B cell (primary cell): Measurements from ENCODE around the gene PSG6. TPM values are rescaled to one million over a fixed set of nuclear protein-coding genes. Genes with fewer than 3 reads are reported as not detected.
"Not testable (repeated sequence)": the region's sequence is repeated elsewhere in the genome, so short reads cannot be mapped to it uniquely, and the experiment has no call there.

Experiments
- ATAC-seq: fragments of 200-7000 bp; cut with Tn5 transposase; one replicate; pipeline ENCODE4 v1.10.0; 2021; ENCODE audit warnings: low read depth, mild to moderate bottlenecking, moderate number of reproducible peaks, moderate library complexity
- CTCF ChIA-PET: fragments of 350-600 bp; sonication (Branson Sonifier 250); formaldehyde crosslinking; loops from one replicate; lab custom pipeline; 2021; ENCODE audit warnings: antibody characterized with exemption, inconsistent platforms; lab: Charles Lee
- POLR2A ChIA-PET: fragments of 350-600 bp; sonication (Branson Sonifier 250); formaldehyde crosslinking; loops from one replicate; lab custom pipeline; 2021; ENCODE audit warnings: antibody characterized with exemption; lab: Charles Lee
- DNase-seq: peaks from one replicate; pipeline ENCODE4 v3.0.0; 2013
- H2AFZ ChIP-seq: 2 replicates; pipeline ENCODE4 v1.6.1; 2012; ENCODE audit warnings: mild to moderate bottlenecking, low read depth, low read length; ENCODE audit not compliant: insufficient read depth, poor library complexity, severe bottlenecking
- H3K27ac ChIP-seq, 2 donors: 1 replicate in 1 of 2; 2 replicates in 1 of 2; pipeline ENCODE4 v1.5.1; 2012 to 2013; ENCODE audit warnings: low read length in 2 of 2, mild to moderate bottlenecking in 2 of 2, moderate library complexity in 1 of 2
- H3K27me3 ChIP-seq, 4 experiments: fragments of 200-600 bp in 1 of 4; sonication (generic) in 1 of 4; replicated peaks in 1 of 4; 1 replicate in 2 of 4; 2 replicates in 2 of 4; pipeline versions ENCODE4 v1.6.1 to v1.7.0; 2013 to 2016; ENCODE audit warnings: low read length in 3 of 4, mild to moderate bottlenecking in 2 of 4, mixed read lengths in 1 of 4, moderate library complexity in 1 of 4; ENCODE audit not compliant: insufficient read depth in 4 of 4, control insufficient read depth in 3 of 4; ENCODE audit errors: control extremely low read depth in 1 of 4
- H3K36me3 ChIP-seq, 2 experiments: replicated peaks in 1 of 2; 1 replicate in 1 of 2; 2 replicates in 1 of 2; pipeline versions ENCODE4 v1.6.1 to v1.7.1; 2013; ENCODE audit warnings: low read length in 1 of 2; ENCODE audit not compliant: insufficient read depth in 2 of 2, control insufficient read depth in 1 of 2; ENCODE audit errors: control extremely low read depth in 1 of 2, extremely low read depth in 1 of 2
- H3K4me1 ChIP-seq, 2 donors: fragments of 200-600 bp in 1 of 2; sonication (generic) in 1 of 2; 1 replicate in 1 of 2; 2 replicates in 1 of 2; pipeline versions ENCODE4 v1.5.1 to v1.6.1; 2013 to 2017; ENCODE audit warnings: low read length in 2 of 2; ENCODE audit not compliant: control insufficient read depth in 2 of 2, insufficient read depth in 2 of 2
- H3K4me2 ChIP-seq: replicated peaks from 2 replicates; pipeline ENCODE3; 2012; ENCODE audit warnings: mild to moderate bottlenecking, low read depth, low read length; ENCODE audit not compliant: poor library complexity, severe bottlenecking
- H3K4me3 ChIP-seq, 5 experiments: fragments of 200-600 bp in 1 of 5; sonication (generic) in 1 of 5; 1 replicate in 3 of 5; 2 replicates in 2 of 5; pipeline versions ENCODE4 v1.5.1 to v1.7.0; 2011 to 2016; ENCODE audit warnings: low read length in 4 of 5, mild to moderate bottlenecking in 4 of 5, low read depth in 2 of 5, control low read depth in 1 of 5, moderate library complexity in 1 of 5; ENCODE audit not compliant: insufficient read depth in 1 of 5; ENCODE audit errors: control extremely low read depth in 1 of 5, extremely low read depth in 1 of 5
- H3K79me2 ChIP-seq: fragments of 200-600 bp; sonication (generic); one replicate; pipeline ENCODE4 v1.6.0; 2016; ENCODE audit warnings: low read length; ENCODE audit not compliant: control insufficient read depth, insufficient read depth
- H3K9ac ChIP-seq: fragments of 200-600 bp; sonication (generic); 2 replicates; pipeline ENCODE4 v1.6.1; 2017; ENCODE audit warnings: mild to moderate bottlenecking, low read length, moderate library complexity
- H3K9me3 ChIP-seq, 3 donors: one replicate each; pipeline versions ENCODE4 v1.6.1 to v1.7.1; 2013; ENCODE audit warnings: low read length in 2 of 3; ENCODE audit not compliant: control insufficient read depth in 2 of 3, insufficient read depth in 1 of 3; ENCODE audit errors: control extremely low read depth in 1 of 3
- H4K20me1 ChIP-seq: 2 replicates; pipeline ENCODE4 v1.6.0; 2012; ENCODE audit warnings: mild to moderate bottlenecking, low read length; ENCODE audit not compliant: insufficient read depth, control insufficient read depth, poor library complexity, severe bottlenecking
- H3K27ac Mint-ChIP-seq: one replicate; pipeline ENCODE4 v1.8.0; 2021; ENCODE audit warnings: mixed read lengths
- H3K27me3 Mint-ChIP-seq: one replicate; pipeline ENCODE4 v1.8.0; 2021; ENCODE audit warnings: mixed read lengths
- H3K4me1 Mint-ChIP-seq: one replicate; pipeline ENCODE4 v1.8.0; 2021; ENCODE audit warnings: mixed read lengths
- H3K4me3 Mint-ChIP-seq: one replicate; pipeline ENCODE4 v1.8.0; 2021; ENCODE audit warnings: mixed read lengths
- H3K9me3 Mint-ChIP-seq: one replicate; pipeline ENCODE4 v1.8.0; 2022; ENCODE audit warnings: mixed read lengths; ENCODE audit not compliant: insufficient read depth
- EZH2 ChIP-seq: IDR thresholded peaks from 2 replicates; pipeline ENCODE4 v1.6.1; 2012; ENCODE audit warnings: borderline replicate concordance, low read depth, mild to moderate bottlenecking, moderate library complexity, low read length; ENCODE audit not compliant: insufficient read depth, poor library complexity, severe bottlenecking
- WGBS: methylation state at CpG from one replicate; pipeline ENCODE4 v1.1.5; 2013; ENCODE audit warnings: missing lambda C conversion rate; ENCODE audit not compliant: insufficient coverage; 5-methylcytosine and 5-hydroxymethylcytosine counted together
- intact Hi-C: fragments of 100-400 bp; cut with micrococcal nuclease; formaldehyde crosslinking; loops from one replicate; pipeline ENCODE4 v1.10.0; 2022
- polyA plus RNA-seq: library from polyadenylated mRNA; depleted of rRNA; stranded (reverse); fragments of >200 nt; gene quantifications from 2 replicates; pipeline ENCODE4 v1.2.3, GENCODE V29; 2012
- total RNA-seq, 2 donors: library from RNA; stranded (reverse); fragments of 120-200 nt in 1 of 2; gene quantifications; 1 replicate in 1 of 2; 2 replicates in 1 of 2; pipeline versions ENCODE4 v1.2.3 to v1.2.4, GENCODE V29; 2013 to 2022
- TF ChIP-seq, protein P1 (sequence below): fragments of 200-600 bp; IDR thresholded peaks from one replicate; pipeline ENCODE4 v1.8.0; 2022; ENCODE audit warnings: antibody characterized with exemption, mild to moderate bottlenecking

PSG6 gene
- total and polyA plus RNA-seq, 2 donors (not counting 1 experiment from before 2014, with no cell fraction given), result not detected

DNA sequence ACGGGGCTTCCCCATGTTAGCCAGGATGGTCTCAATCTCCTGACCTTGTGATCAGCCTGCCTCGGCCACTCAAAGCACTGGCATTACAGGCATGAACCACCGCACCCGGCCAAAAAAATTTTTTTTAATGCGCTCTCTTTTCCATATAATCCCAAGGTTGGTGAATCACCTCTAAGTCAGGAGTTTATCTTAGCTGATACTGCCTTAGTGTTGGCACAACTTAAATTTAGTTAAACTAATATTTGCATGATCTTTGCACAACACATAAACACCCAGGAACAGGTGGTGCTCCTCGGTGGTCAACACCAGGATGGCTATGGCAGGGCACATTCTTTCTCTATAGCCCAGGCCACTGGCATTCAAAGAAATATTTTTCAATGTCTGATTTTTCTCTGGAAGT is 43.4 kb upstream of the PSG6 start:
- intact Hi-C loops, result no loop called here
- H3K36me3 ChIP-seq, result no peaks in the 10 kb centered on the region
- ATAC-seq (no peak), DNase-seq (no peak)
- H3K27me3 ChIP-seq, result no peaks in the 10 kb centered on the region
- H3K4me1 ChIP-seq, result no peaks in the 10 kb centered on the region
- 84% methylated on average over 2 of the region's 6 CpGs for WGBS
- Mint-ChIP-seq H3K27me3 (no peaks in the 10 kb centered on the region), H3K4me3 (no peak overlapping the region), H3K4me1 (no peaks in the 10 kb centered on the region), H3K27ac (no peak overlapping the region), H3K9me3 (peaks cover 8% of the 10 kb centered on the region)
- POLR2A ChIA-PET, result no interaction called here
- H3K4me3 ChIP-seq, result no peak overlapping the region
- TF ChIP-seq, protein P1, sequence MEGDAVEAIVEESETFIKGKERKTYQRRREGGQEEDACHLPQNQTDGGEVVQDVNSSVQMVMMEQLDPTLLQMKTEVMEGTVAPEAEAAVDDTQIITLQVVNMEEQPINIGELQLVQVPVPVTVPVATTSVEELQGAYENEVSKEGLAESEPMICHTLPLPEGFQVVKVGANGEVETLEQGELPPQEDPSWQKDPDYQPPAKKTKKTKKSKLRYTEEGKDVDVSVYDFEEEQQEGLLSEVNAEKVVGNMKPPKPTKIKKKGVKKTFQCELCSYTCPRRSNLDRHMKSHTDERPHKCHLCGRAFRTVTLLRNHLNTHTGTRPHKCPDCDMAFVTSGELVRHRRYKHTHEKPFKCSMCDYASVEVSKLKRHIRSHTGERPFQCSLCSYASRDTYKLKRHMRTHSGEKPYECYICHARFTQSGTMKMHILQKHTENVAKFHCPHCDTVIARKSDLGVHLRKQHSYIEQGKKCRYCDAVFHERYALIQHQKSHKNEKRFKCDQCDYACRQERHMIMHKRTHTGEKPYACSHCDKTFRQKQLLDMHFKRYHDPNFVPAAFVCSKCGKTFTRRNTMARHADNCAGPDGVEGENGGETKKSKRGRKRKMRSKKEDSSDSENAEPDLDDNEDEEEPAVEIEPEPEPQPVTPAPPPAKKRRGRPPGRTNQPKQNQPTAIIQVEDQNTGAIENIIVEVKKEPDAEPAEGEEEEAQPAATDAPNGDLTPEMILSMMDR, result no peak
- no peak for TF ChIP-seq EZH2
- H3K79me2 ChIP-seq, result no peaks in the 10 kb centered on the region
- no peak overlapping the region for H3K4me2 ChIP-seq
- CTCF ChIA-PET, result no interaction called here
- no peak overlapping the region for H2AFZ ChIP-seq
- H3K9ac ChIP-seq, result no peak overlapping the region
- no peak overlapping the region for H3K27ac ChIP-seq
- no peaks in the 10 kb centered on the region for H3K9me3 ChIP-seq
- H4K20me1 ChIP-seq, result no peaks in the 10 kb centered on the region

DNA sequence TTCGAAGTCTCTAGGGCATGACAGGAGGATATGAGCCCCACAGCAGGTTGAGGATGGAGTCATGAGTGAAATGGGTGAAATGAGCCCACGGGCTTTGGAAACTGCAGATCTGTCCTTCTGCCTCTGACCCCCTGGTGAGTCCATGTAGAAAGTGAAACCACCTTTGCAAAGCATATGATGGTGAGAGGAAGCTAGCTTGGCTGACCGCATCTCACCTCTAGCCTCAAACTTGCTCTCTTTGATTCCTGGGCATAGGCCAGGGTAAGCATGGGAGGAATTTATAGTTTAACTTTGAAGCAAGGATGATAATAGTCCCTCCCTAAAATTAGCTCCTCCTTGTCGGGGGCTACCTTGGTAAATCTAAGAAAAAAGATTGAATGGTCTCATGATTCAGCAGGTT is 34.4 kb upstream of the PSG6 start:
- CTCF ChIA-PET, H3K4me1 Mint-ChIP-seq, H3K9me3 Mint-ChIP-seq, intact Hi-C loops, H3K4me1 ChIP-seq, H3K9me3 ChIP-seq, H3K9ac ChIP-seq, H3K4me2 ChIP-seq, H3K27me3 Mint-ChIP-seq, H3K4me3 Mint-ChIP-seq, H3K4me3 ChIP-seq, H3K27ac ChIP-seq, ATAC-seq, H3K36me3 ChIP-seq, H2AFZ ChIP-seq, POLR2A ChIA-PET, H3K79me2 ChIP-seq, H3K27me3 ChIP-seq, DNase-seq, H3K27ac Mint-ChIP-seq, H4K20me1 ChIP-seq: not testable (repeated sequence)
- 63% methylated on average over 3 of the region's 4 CpGs for WGBS

DNA sequence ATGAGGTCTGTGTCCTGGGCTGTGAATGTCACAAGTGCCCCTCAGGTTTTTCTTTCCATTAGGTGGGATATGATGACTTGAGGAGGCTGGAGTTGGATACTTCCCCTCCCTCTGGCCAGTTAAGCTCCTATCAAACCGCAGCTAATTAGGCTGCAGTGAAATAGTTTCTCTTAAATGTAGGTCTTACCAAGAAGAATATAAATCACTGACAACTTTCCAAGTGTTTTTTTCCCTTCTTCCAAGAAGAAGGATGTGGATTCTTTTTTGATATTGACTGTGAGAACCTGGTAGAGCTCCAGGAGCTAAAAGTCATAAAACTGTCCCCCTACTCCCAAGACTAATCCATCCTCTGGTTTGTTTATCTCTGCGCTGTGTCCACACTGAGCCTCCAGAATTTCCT is 33.8 kb upstream of the PSG6 start:
- H3K4me1 ChIP-seq, CTCF ChIA-PET, DNase-seq, H3K36me3 ChIP-seq, H4K20me1 ChIP-seq, intact Hi-C loops, ATAC-seq, H3K27ac Mint-ChIP-seq, H3K27ac ChIP-seq, H3K9me3 ChIP-seq, H3K4me1 Mint-ChIP-seq, H3K4me3 ChIP-seq, H2AFZ ChIP-seq, H3K4me3 Mint-ChIP-seq, H3K4me2 ChIP-seq, H3K9me3 Mint-ChIP-seq, H3K27me3 Mint-ChIP-seq, H3K27me3 ChIP-seq, H3K9ac ChIP-seq, POLR2A ChIA-PET, H3K79me2 ChIP-seq: not testable (repeated sequence)
- WGBS, result no CpG with 5 or more reads among the region's 2 CpGs
